ENCODE data around the gene RALGDS. TPM values are rescaled to one million over a fixed set of nuclear protein-coding genes. Genes with fewer than 3 reads are reported as not detected.
A peak's percentile ranks its signal among the peaks of the same experiment; 100 is the strongest.

RALGDS gene
- total RNA-seq, 6 experiments from 2014 or later: 4.3 to 19.8 (median 5.7) TPM

GRCh38 chr9:133067813-133068212 is 53.2 kb downstream of the RALGDS start:
- WGBS (ENCODE audit: insufficient coverage, low coverage, low lambda C conversion rate, missing lambda C conversion rate): 88% methylated on average over 6 of the region's 11 CpGs
- no peak overlapping the region for H3K27ac ChIP-seq
- no peaks in the 10 kb centered on the region for H3K27me3 ChIP-seq
- H3K36me3 ChIP-seq: no peaks in the 10 kb centered on the region
- DNase-seq: peak in 1 of 3 donors; percentile 15
- TF ChIP-seq POLR2A (IDR thresholded peaks at IDR 0.05) (no peak), CTCF (IDR thresholded peaks at IDR 0.05) (no peak)
- no peak overlapping the region for H3K4me3 ChIP-seq
- ATAC-seq: no peak
- no peaks in the 10 kb centered on the region for H3K4me1 ChIP-seq
- H3K9me3 ChIP-seq: no peaks in the 10 kb centered on the region
- intact Hi-C loops (cut with DNase I): no loop called here

- ATAC-seq (no peak), DNase-seq (peak in 1 of 3 donors; percentile 37)
- H3K27ac ChIP-seq: no peak overlapping the region
- no peak overlapping the region for H3K4me3 ChIP-seq
- WGBS (ENCODE audit: insufficient coverage, low coverage, low lambda C conversion rate, missing lambda C conversion rate): 60% methylated on average over 1 of the region's 11 CpGs
- H3K36me3 ChIP-seq: no peaks in the 10 kb centered on the region
- H3K4me1 ChIP-seq: no peaks in the 10 kb centered on the region
- H3K9me3 ChIP-seq: no peaks in the 10 kb centered on the region
- intact Hi-C loops (cut with DNase I): no loop called here
- TF ChIP-seq CTCF (IDR thresholded peaks at IDR 0.05) (no peak), POLR2A (IDR thresholded peaks at IDR 0.05) (no peak)
- no peaks in the 10 kb centered on the region for H3K27me3 ChIP-seq
Observed at GRCh38 chr9:133067006-133067405, 54.0 kb downstream of the RALGDS start.

GRCh38 chr9:133066181-133066983 is 54.7 kb downstream of the RALGDS start:
- ATAC-seq (no peak), DNase-seq (no peak)

GRCh38 chr9:133065070-133065388 is 56.0 kb downstream of the RALGDS start:
- no peak for DNase-seq
- H3K27me3 ChIP-seq: no peaks in the 10 kb centered on the region
- ATAC-seq: no peak
- no peaks in the 10 kb centered on the region for H3K9me3 ChIP-seq
- H3K4me1 ChIP-seq: no peaks in the 10 kb centered on the region
- no peaks in the 10 kb centered on the region for H3K36me3 ChIP-seq
- H3K4me3 ChIP-seq: no peak overlapping the region
- no peak overlapping the region for H3K27ac ChIP-seq
- TF ChIP-seq CTCF (IDR thresholded peaks at IDR 0.05) (no peak), POLR2A (IDR thresholded peaks at IDR 0.05) (no peak)
- intact Hi-C loops (cut with DNase I): no loop called here
- WGBS (ENCODE audit: insufficient coverage, low coverage, low lambda C conversion rate, missing lambda C conversion rate): no CpG with 5 or more reads among the region's 17 CpGs

More at GRCh38 chr9:133066181-133066983, 54.7 kb downstream of the RALGDS start:
- intact Hi-C loops (cut with DNase I): no loop called here
- H3K36me3 ChIP-seq: no peaks in the 10 kb centered on the region
- H3K9me3 ChIP-seq: no peaks in the 10 kb centered on the region
- no peak overlapping the region for H3K4me3 ChIP-seq
- WGBS (ENCODE audit: insufficient coverage, low coverage, low lambda C conversion rate, missing lambda C conversion rate): 72% methylated on average over 2 of the region's 25 CpGs
- H3K27ac ChIP-seq: no peak overlapping the region
- H3K27me3 ChIP-seq: no peaks in the 10 kb centered on the region
- TF ChIP-seq POLR2A (IDR thresholded peaks at IDR 0.05): no peak
- no peak for TF ChIP-seq CTCF (IDR thresholded peaks at IDR 0.05)
- no peaks in the 10 kb centered on the region for H3K4me1 ChIP-seq

All from right lobe of liver (tissue), 6 donors.